HG02981 (cell line): ENCODE measurements around the gene RPS26.
A peak's percentile ranks its signal among the peaks of the same experiment; 100 is the strongest.
"Not testable (repeated sequence)": the region's sequence is repeated elsewhere in the genome, so short reads cannot be mapped to it uniquely, and the experiment has no call there.

Experiments used
- ATAC-seq: cut with Tn5 transposase; IDR thresholded peaks from one replicate; pipeline ENCODE4 v1.9.1; 2021; ENCODE audit warnings: mild to moderate bottlenecking, moderate library complexity; ENCODE audit not compliant: unreplicated experiment

Gene RPS26

GRCh38 chr12:56074396-56074795 lies 32.7 kb downstream of the RPS26 start:
- no peak for ATAC-seq

DNA sequence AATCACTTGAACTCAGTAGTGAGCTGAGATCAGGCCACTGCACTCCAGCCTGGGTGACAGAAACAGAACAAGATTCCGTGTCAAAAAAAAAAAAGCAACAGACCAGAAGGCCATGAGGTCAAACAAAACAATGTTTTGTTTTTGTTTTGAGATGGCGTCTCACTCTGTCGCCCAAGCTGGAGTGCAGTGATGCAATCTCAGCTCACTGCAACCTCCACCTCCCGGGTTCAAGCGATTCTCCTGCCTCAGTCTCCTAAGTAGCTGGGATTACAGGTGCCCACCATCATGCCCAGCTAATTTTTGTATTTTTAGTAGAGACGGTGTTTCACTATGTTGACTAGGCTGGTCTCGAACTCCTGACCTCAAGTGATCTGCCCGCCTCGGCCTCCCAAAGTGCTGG lies 36.2 kb downstream of the RPS26 start:
- not testable (repeated sequence) for ATAC-seq

- no peak for ATAC-seq
These were observed 36.7 kb downstream of the RPS26 start for GRCh38 chr12:56078427-56078826.

GRCh38 chr12:56078931-56079722 lies 37.4 kb downstream of the RPS26 start:
- ATAC-seq, result peak; percentile 74

GRCh38 chr12:56079723-56080555 lies 38.2 kb downstream of the RPS26 start, which contains the start of gene ERBB3:
Gene ERBB3 (plus strand): TSS chr12:56080165. CDS start chr12:56080301, 136 bp downstream.
- no peak for ATAC-seq

GRCh38 chr12:56080556-56081138 lies 38.9 kb downstream of the RPS26 start:
- no peak for ATAC-seq

DNA sequence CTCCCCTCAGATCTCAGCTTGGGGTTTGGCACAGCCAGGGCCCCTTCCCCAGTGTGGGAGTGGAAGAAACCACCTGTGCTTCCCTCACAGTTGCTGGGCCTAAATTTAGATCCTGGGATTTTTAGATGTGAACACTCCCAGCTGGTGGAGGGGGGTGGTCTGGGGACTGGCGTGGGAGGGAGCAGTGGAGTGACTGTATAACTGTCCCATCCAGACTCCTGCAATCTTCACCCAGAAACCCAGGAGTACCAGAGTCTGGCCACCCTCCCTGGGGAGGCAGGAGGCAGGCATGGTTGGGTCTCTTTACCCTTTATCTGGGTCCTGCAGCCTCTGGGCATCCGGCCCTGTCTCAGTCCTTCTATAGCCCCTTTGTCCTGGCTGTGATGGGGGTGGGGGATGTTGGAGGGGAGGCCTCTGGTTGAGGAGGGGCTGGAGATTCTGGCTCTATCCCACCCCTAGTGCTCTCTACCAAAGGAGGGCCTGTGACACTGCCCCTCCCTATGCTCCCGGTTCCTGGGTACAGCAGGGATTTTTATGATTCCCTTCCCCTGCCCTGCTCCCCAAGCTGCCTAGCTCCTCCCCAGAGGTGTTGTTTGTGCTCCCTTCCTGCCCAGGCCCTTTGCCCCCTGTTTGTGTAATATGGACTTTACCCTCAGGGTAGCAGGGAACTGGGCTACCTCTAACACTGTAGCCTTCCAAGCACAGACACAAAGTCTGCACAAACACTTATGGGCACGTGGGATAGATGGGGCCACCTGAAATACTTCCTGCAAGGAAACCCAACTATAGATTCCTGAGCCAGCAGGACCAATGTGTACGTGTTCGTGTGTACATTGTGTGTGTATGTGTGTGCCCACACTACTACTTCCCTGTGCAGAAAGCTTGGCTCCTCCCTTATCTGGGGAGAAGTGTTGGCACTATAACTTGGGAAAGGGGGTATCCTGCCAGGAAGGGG lies 40.0 kb downstream of the RPS26 start:
- no peak for ATAC-seq

GRCh38 chr12:56082382-56082781 lies 40.7 kb downstream of the RPS26 start:
- no peak for ATAC-seq

GRCh38 chr12:56082967-56083366 lies 41.2 kb downstream of the RPS26 start:
- ATAC-seq, result no peak

- ATAC-seq, result no peak
These were observed 43.3 kb downstream of the RPS26 start for GRCh38 chr12:56084958-56085543.

DNA sequence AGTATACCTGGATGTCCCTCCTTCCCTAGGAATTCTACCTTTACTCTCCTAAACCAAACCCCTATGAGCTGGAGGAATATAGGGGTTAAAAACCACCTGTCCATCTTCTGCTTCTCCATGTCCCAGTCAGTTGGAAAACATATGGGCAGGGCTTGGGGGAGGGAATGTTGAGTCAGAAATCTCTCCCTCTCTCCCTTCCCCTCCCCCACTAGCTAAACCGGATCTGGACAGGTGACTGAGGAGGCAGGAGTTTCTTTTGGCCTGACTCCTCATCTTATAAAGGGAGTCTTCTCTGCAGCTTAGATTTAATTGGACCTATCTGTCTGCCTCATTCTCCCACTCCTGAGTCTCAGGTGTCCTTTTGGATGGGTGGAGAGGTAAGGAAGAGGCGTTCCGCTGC lies 44.4 kb downstream of the RPS26 start:
- no peak for ATAC-seq

DNA sequence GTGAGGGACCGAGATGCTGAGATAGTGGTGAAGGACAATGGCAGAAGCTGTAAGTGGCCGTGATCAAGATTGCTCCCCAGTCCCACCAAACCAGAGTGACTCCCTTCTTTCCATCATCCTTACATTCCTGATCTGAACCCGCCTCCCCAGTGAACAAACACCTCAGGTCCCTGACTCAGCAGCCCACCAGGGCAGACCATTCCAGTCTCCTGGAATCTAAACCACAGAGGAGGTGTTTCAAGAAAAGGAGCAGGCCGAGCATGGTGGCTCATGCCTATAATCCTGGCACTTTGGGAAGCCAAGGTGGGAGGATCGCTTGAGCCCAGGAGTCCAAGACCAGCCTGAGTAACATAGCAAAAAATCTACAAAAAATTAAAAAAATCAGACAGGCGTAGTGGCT lies 44.9 kb downstream of the RPS26 start:
- no peak for ATAC-seq

GRCh38 chr12:56087220-56087619 lies 45.5 kb downstream of the RPS26 start:
- ATAC-seq, result no peak
